ENCODE results near the gene AGBL4.

- no peak for TF ChIP-seq CTCF (IDR thresholded peaks at IDR 0.05)
- no peak for TF ChIP-seq POLR2A (IDR thresholded peaks at IDR 0.05)
Observed at GRCh38 chr1:48808496-48808895, 1215.3 kb downstream of the AGBL4 start.

All from lower leg skin (tissue), 3 donors.